ENCODE measurements around the gene TSHB. TPM values are rescaled to one million over a fixed set of nuclear protein-coding genes. Genes with fewer than 3 reads are reported as not detected.

TSHB gene
- total RNA-seq, 1 donor from 2014 or later: not detected

Other genes starting within 250 kb of the TSHB start
- gene SIKE1, start 249.1 kb upstream of the TSHB start, total RNA-seq: 30.9 TPM
- not detected for gene SYCP1, start 175.0 kb upstream of the TSHB start, total RNA-seq
- gene TSPAN2, start 59.7 kb downstream of the TSHB start, total RNA-seq: 0.68 TPM

Measured in esophagus mucosa (tissue), 1 donor.